ENCODE data around the gene APOBEC3F. TPM values are rescaled to one million over a fixed set of nuclear protein-coding genes. Genes with fewer than 3 reads are reported as not detected.
"Not testable (repeated sequence)": the region's sequence is repeated elsewhere in the genome, so short reads cannot be mapped to it uniquely, and the experiment has no call there.

Gene APOBEC3F
- 8.9 and 11.6 TPM in 2 replicates for total RNA-seq (2021)
- long read RNA-seq, transcript APOBEC3F-201 (7 exons, 2,694 nt) = major isoform, 7 of 27 reads
- long read RNA-seq, partial matches to known transcripts = 7 of 27 reads
- long read RNA-seq, other reads (novel, unspliced or antisense) = 12 of 27 reads

DNA sequence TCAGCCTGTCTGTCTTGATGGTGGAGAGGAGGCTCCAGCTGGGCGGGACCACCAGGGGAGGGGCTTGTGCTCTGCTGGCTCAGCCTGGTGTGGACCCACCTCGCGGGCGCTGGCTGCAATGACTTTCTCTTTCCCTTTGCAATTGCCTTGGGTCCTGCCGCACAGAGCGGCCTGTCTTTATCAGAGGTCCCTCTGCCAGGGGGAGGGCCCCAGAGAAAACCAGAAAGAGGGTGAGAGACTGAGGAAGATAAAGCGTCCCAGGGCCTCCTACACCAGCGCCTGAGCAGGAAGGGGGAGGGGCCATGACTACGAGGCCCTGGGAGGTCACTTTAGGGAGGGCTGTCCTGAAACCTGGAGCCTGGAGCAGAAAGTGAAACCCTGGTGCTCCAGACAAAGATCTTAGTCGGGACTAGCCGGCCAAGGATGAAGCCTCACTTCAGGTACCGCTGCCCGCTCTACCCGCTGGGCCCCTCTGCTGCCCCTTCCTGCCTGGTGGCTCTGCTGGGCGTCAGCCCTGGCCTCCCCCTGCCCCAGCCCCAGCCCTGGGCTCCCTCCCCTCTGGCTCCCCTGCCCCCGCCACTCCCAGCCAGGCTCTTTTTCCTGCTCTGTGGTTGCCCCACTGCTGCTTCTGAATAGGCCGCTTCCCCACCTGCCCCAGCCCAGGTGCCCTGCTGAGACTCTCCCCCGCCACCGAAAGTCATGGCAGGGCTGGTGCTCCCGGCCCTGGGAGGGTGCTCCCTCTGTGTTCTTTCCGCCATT, at the start of gene APOBEC3F:
TSS of gene APOBEC3F (plus strand) at position 327 of the 759 bp plus-strand sequence. CDS start at position 424, 97 bp downstream.
- H3T11ph ChIP-seq (ENCODE audit: low read length); H3K9me3 Mint-ChIP-seq; H2AFZ ChIP-seq (ENCODE audit: low read length); H3K4me1 ChIP-seq (ENCODE audit: insufficient read depth, low read length); H3K27me3 Mint-ChIP-seq (ENCODE audit: low read depth); H3K27me3 ChIP-seq (ENCODE audit: insufficient read depth, low read length); H2AK5ac ChIP-seq (ENCODE audit: insufficient read length, low read length); H2BK120ac ChIP-seq (ENCODE audit: low read depth, low read length, poor library complexity, severe bottlenecking); H3K79me1 ChIP-seq (ENCODE audit: insufficient read depth, low read depth, low read length, poor library complexity, severe bottlenecking); H2BK20ac ChIP-seq (ENCODE audit: low read depth, low read length, poor library complexity, severe bottlenecking); H3K56ac ChIP-seq (ENCODE audit: insufficient read length, low read depth, low read length); H4K20me1 ChIP-seq (ENCODE audit: control insufficient read depth, insufficient read depth, insufficient read length); H3K23me2 ChIP-seq (ENCODE audit: insufficient read length, low read depth, low read length, poor library complexity, severe bottlenecking); H4K91ac ChIP-seq (ENCODE audit: insufficient read length, low read depth, low read length); H3K4ac ChIP-seq (ENCODE audit: low read depth, low read length); H3K79me2 ChIP-seq (ENCODE audit: insufficient read depth, low read length); H3K27ac ChIP-seq (ENCODE audit: insufficient read length, low read depth, low read length); H3K9me3 ChIP-seq (ENCODE audit: control insufficient read depth, low read depth, low read length); H3K36me3 Mint-ChIP-seq (ENCODE audit: insufficient read depth in 1 of 3, low read depth in 3 of 3); H2BK12ac ChIP-seq (ENCODE audit: insufficient read length, low read depth, low read length); H3K9ac ChIP-seq (ENCODE audit: extremely low read depth, insufficient read length, low read length); H4K5ac ChIP-seq (ENCODE audit: insufficient read length, low read depth, low read length); H2BK5ac ChIP-seq (ENCODE audit: insufficient read length, low read length); H3K23ac ChIP-seq (ENCODE audit: insufficient read length, low read depth, low read length); H4K8ac ChIP-seq (replicated peaks; ENCODE audit: insufficient read length, low read depth, low read length); H2BK15ac ChIP-seq (ENCODE audit: low read depth, low read length): not testable (repeated sequence)
- WGBS (ENCODE audit: extremely low coverage, insufficient read length, low lambda C conversion rate) = no CpG with 5 or more reads among the region's 21 CpGs
- peak within 1 kb of the TSS; percentile 64 for H3K18ac ChIP-seq (ENCODE audit: insufficient read length, low read depth, low read length)
- H3K4me1 Mint-ChIP-seq = peaks cover 61 to 63% of the 10 kb centered on the region in 2 experiments
- peak within 1 kb of the TSS; percentile 65 for H3K4me2 ChIP-seq (ENCODE audit: insufficient read depth, insufficient read length, low read length)
- 0 out of 2 replicates have a peak within 1 kb of the TSS, but pooled peaks have one; percentile 47 for H3K14ac ChIP-seq (ENCODE audit: insufficient read depth, low read length)
- DNase-seq = peak; percentile 73
- H3K4me3 Mint-ChIP-seq = peak within 1 kb of the TSS; percentile 67 to 80
- H3K27ac Mint-ChIP-seq = peak within 1 kb of the TSS; percentile 91 to 98 (median 95)

DNA sequence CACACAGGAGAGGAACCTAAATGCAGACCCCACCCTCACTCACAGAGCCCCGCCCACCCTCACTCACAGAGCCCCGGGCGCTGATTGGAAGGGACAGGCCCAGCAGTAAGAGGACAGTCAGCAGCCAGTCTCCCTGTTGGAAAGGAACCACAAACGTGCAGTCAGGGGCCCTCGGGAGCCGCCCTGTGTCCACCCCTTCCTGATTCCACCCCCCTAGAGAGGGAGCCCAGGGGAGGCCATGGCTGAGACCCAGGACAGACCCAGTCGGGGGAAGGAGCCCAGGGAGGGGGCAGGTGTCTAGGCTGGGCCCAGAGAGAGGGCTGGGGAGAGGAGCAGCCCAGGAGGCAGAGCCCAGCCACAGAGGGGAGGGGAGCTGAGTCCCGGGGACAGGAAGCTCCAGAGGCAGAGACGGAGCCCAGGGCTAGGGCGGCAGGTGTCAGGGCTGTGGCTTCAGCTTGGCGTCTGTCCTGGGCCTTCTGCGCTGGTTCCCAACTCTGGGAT, 47.7 kb upstream of the APOBEC3F start:
- not testable (repeated sequence) for H4K20me1 ChIP-seq (ENCODE audit: control insufficient read depth, insufficient read depth, insufficient read length); H2BK5ac ChIP-seq (ENCODE audit: insufficient read length, low read length); H2BK12ac ChIP-seq (ENCODE audit: insufficient read length, low read depth, low read length); H2AFZ ChIP-seq (ENCODE audit: low read length); H3K9ac ChIP-seq (ENCODE audit: extremely low read depth, insufficient read length, low read length); H3K27ac ChIP-seq (ENCODE audit: insufficient read length, low read depth, low read length); H3T11ph ChIP-seq (ENCODE audit: low read length); H3K14ac ChIP-seq (ENCODE audit: insufficient read depth, low read length); H3K4ac ChIP-seq (ENCODE audit: low read depth, low read length); H3K4me2 ChIP-seq (ENCODE audit: insufficient read depth, insufficient read length, low read length); H4K5ac ChIP-seq (ENCODE audit: insufficient read length, low read depth, low read length); H2AK5ac ChIP-seq (ENCODE audit: insufficient read length, low read length); H3K23me2 ChIP-seq (ENCODE audit: insufficient read length, low read depth, low read length, poor library complexity, severe bottlenecking); H3K9me3 ChIP-seq (ENCODE audit: control insufficient read depth, low read depth, low read length); H3K27me3 ChIP-seq (ENCODE audit: insufficient read depth, low read length); H3K27me3 Mint-ChIP-seq (ENCODE audit: low read depth); H3K9me3 Mint-ChIP-seq; H3K36me3 Mint-ChIP-seq (ENCODE audit: insufficient read depth in 1 of 3, low read depth in 3 of 3); H3K56ac ChIP-seq (ENCODE audit: insufficient read length, low read depth, low read length); H3K79me1 ChIP-seq (ENCODE audit: insufficient read depth, low read depth, low read length, poor library complexity, severe bottlenecking); H3K23ac ChIP-seq (ENCODE audit: insufficient read length, low read depth, low read length); H2BK20ac ChIP-seq (ENCODE audit: low read depth, low read length, poor library complexity, severe bottlenecking); H3K79me2 ChIP-seq (ENCODE audit: insufficient read depth, low read length); H3K18ac ChIP-seq (ENCODE audit: insufficient read length, low read depth, low read length); H3K27ac Mint-ChIP-seq; H3K4me1 ChIP-seq (ENCODE audit: insufficient read depth, low read length); H4K8ac ChIP-seq (replicated peaks; ENCODE audit: insufficient read length, low read depth, low read length); H2BK120ac ChIP-seq (ENCODE audit: low read depth, low read length, poor library complexity, severe bottlenecking); H2BK15ac ChIP-seq (ENCODE audit: low read depth, low read length); H4K91ac ChIP-seq (ENCODE audit: insufficient read length, low read depth, low read length)
- Mint-ChIP-seq H3K4me1 (peaks cover 34 to 35% of the 10 kb centered on the region in 2 experiments), H3K4me3 (peak overlapping the region in 1 of 2 experiments; percentile 29; a peak in 1 of 5 replicates)
- WGBS (ENCODE audit: extremely low coverage, insufficient read length, low lambda C conversion rate) = no CpG with 5 or more reads among the region's 12 CpGs
- peak; percentile 82 for DNase-seq

Measured in H9 (cell line).